Dedifferentiated amniotic fluid mesenchymal stem cell (primary cell): ENCODE results near the gene GAK.

Experiments used
- DNase-seq: peaks from one replicate; pipeline ENCODE4 v3.0.0-alpha.2; 2016; ENCODE audit errors: extremely low spot score

The GAK gene

GRCh38 chr4:851701-852430 lies 80.2 kb downstream of the GAK start:
- DNase-seq, result no peak

GRCh38 chr4:850323-850945 lies 81.7 kb downstream of the GAK start:
- DNase-seq, result no peak

- no peak for DNase-seq
Measured at GRCh38 chr4:849478-850175, 82.5 kb downstream of the GAK start.

- DNase-seq, result no peak
Measured at GRCh38 chr4:848803-849477, 83.2 kb downstream of the GAK start.

- no peak for DNase-seq
Measured at GRCh38 chr4:848307-848691, 83.8 kb downstream of the GAK start.

- no peak for DNase-seq
Measured at GRCh38 chr4:845836-846251, 86.3 kb downstream of the GAK start.

- no peak for DNase-seq
Measured at GRCh38 chr4:845233-845835, 86.8 kb downstream of the GAK start.

- no peak for DNase-seq
Measured at GRCh38 chr4:844752-845232, 87.3 kb downstream of the GAK start.

- no peak for DNase-seq
Measured at GRCh38 chr4:839675-840443, 92.3 kb downstream of the GAK start.

GRCh38 chr4:837772-838171 lies 94.3 kb downstream of the GAK start:
- no peak for DNase-seq

GRCh38 chr4:836750-837301 lies 95.3 kb downstream of the GAK start:
- DNase-seq, result no peak

- no peak for DNase-seq
Measured at GRCh38 chr4:836003-836511, 96.1 kb downstream of the GAK start.

- no peak for DNase-seq
Measured at GRCh38 chr4:835148-836002, 96.7 kb downstream of the GAK start.

GRCh38 chr4:834368-835147 lies 97.6 kb downstream of the GAK start:
- no peak for DNase-seq

GRCh38 chr4:833731-834367 lies 98.3 kb downstream of the GAK start:
- DNase-seq, result no peak

- no peak for DNase-seq
Measured at GRCh38 chr4:833156-833555, 99.0 kb downstream of the GAK start.

- no peak for DNase-seq
Measured at GRCh38 chr4:832536-832935, 99.6 kb downstream of the GAK start.

- DNase-seq, result no peak
Measured at GRCh38 chr4:832108-832507, 100.0 kb downstream of the GAK start.

- DNase-seq, result no peak
Measured at GRCh38 chr4:831483-831805, 100.7 kb downstream of the GAK start.
